GM19025 (cell line): ENCODE measurements around the gene RHCE.
"Not testable (repeated sequence)": the region's sequence is repeated elsewhere in the genome, so short reads cannot be mapped to it uniquely, and the experiment has no call there.

ENCODE experiments used
- ATAC-seq: cut with Tn5 transposase; IDR thresholded peaks from one replicate; pipeline ENCODE4 v1.9.1; 2021; ENCODE audit warnings: mild to moderate bottlenecking, low read depth, moderate library complexity; ENCODE audit not compliant: unreplicated experiment

RHCE gene

DNA sequence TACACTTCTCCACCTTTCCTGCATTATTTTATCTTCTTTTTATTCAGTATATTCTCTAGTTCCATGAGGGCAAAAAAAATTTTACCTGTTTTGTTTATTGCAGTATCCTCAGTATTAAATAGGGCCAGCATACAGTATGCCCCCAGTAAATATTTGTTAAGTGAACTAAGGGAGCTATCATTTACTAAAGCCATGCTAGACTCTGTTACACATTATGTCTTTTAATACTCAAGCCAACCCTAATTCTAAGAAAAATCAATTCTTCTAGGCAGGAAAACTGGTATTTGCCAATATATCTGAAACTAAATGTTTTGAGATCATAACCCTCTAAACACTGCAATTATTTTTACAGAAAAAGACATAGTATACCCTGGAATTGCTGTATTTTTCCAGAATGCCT lies 64.2 kb downstream of the RHCE start:
- no peak for ATAC-seq

DNA sequence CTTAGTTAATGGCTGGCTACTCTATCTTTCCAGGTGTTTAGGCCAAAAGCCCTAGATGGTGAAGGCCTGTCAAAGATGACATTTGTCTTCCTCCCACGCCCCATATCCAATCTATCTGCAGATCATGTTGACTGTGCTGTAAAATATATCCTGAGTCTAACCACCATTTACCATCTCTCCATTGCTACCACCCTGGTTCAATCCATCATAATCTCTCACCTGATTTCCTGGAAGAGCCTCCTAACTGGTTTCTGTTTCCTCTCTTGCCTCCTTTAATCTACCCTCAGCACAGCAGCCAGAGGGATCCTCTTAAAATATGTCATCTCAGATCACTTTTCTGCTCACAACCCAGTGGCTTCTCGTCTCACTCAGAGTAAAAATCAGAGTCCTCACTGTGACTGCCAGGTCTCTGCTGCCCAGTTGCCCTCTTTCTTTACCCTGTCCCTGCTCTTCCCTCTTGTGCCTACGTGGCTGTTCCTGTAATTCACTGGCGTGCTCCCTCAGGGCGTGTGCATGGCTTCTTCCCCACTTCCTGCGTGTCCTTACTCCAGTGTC lies 64.7 kb downstream of the RHCE start:
- no peak for ATAC-seq

- no peak for ATAC-seq
These were observed 71.0 kb downstream of the RHCE start for GRCh38 chr1:25349606-25350005.

DNA sequence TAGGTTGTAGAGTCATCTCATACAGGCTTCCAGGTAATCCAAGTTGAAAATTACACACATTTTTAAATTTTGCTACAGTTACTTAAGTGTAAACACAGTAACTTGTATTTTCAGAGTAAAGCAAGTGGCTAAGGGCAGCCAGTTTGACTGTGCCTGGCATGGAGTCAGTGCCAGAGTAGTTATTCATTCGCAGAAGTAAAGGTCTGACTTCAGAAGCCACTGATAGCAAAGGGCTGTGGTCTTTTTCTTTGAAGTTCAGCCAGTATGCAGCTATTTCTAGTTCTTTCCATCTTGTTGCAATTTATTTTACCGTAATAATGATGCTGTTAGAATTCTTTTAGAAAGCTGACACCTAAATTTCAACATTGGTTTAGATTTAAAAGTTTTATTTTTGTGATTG lies 73.1 kb downstream of the RHCE start:
- ATAC-seq = no peak

- ATAC-seq = no peak
These were observed 76.8 kb downstream of the RHCE start for GRCh38 chr1:25343872-25344271.

- ATAC-seq = no peak
These were observed 77.8 kb downstream of the RHCE start for GRCh38 chr1:25342846-25343245.

DNA sequence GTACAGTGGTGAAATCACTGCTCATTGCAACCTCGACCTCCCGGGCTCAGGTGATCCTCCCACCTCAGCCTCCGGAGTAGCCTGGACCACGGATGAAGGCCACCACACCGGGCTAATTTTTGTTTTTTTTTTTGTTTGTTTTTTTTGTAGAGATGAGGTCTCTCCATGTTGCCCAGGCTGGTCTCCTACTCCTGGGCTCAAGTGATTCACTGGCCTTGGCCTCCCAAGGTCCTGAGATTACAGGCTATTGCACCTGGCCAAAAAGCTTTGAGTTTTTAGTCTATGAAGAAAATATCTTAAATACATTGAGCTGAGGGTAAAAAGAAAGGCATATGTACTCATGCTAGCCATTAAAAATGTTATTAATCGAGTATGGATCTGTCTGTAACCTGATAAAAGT lies 78.9 kb downstream of the RHCE start:
- ATAC-seq = no peak

DNA sequence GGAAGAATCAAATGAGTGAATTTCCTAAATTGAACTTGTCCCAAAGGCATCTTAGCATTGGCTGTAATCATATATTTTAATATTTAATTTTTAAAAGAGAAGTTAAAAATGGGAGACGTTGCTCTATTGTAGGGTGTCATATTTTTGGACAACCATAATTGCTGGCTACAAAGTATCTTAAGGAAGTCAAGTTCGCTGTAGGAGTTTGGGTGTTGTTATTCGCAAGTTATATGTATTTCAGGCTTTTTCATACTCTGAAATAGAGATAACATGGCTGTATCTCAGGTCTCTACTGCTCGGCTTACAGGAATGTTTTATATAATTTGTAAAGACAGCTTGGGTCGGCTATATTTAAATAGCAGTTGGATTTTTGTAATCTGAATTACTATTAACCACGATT lies 81.6 kb downstream of the RHCE start:
- no peak for ATAC-seq

DNA sequence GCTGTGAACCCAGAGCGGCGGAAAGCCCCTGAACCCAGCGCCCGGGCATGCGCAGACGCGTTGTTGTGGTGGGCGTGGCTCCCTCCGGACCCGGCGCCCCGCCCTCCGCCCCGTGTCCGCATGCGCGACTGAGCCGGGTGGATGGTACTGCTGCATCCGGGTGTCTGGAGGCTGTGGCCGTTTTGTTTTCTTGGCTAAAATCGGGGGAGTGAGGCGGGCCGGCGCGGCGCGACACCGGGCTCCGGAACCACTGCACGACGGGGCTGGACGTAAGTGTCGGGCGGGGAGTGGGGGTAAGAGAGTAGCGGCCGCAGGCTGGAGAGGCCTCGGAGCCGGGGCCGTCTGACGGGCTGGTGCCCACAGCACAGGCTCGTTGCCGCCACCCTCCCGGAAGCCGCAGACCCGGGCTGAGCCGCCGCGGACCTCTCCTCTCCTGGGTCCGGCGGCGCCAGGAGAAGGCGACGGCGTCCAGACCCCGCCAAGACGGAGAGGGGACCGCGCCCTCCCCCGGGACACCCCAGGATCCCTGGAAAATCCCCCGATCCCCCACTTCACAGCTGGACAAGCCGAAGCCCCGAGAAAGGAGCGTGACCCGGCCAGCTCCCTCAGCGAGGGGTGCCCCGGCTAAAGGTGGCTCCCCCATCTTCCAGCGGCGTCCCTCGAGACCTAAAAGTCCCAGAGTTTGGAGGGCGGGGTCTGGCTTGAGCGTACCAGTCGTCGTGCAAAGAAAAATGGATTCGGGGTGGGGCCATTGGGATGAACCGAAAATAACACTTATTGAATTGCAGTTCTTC lies 82.2 kb downstream of the RHCE start, which contains the start of gene TMEM50A:
TSS of gene TMEM50A (plus strand) at position 147 of the 794 bp plus-strand sequence. CDS start 2,153 bp downstream, outside the sequence.
- ATAC-seq = peak; percentile 64

- peak; percentile 26 for ATAC-seq
These were observed 83.0 kb downstream of the RHCE start for GRCh38 chr1:25337483-25338187.

DNA sequence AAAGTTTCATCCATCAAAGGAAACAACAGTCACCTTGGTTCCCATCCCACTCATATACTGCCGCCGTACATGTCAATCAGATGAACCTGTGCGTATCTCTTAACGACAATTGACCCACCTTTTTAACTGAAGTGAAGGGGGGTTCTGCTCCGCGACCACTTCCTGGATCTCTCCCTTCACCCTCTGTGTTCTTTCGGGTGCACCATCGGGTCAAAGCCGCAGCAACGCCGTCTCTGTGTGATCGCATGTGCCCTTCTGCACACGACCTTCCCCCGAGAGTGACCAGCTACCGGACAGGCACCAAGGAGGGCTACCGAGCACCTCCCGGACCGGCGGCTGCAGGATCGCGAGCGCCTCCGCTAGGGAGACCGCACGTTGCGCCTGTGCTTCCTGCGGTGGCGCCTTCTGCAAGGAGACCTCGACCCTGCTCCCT lies 83.7 kb downstream of the RHCE start:
- ATAC-seq = not testable (repeated sequence)

DNA sequence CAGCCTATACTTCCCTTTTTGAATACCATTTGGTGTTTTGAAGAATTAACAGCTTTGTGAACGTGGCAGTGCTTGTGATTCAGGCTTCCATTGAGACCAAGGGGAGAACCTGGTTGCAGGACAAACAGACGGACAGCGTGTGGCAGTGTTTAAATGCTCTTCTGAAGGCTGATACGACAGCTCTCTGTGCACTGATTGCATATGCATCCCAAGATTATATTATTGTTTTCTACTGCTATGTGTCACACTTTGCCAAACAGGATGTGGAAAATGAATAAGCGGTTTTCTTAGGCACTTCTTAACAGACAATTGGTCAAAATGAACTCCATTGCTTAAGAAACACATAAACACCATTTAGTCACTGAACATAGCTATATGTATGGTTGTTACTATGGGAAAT lies 90.7 kb downstream of the RHCE start:
- ATAC-seq = not testable (repeated sequence)

- ATAC-seq = not testable (repeated sequence)
These were observed 91.3 kb downstream of the RHCE start for GRCh38 chr1:25329336-25329735.

GRCh38 chr1:25328791-25329185 lies 91.8 kb downstream of the RHCE start:
- ATAC-seq = not testable (repeated sequence)

GRCh38 chr1:25327864-25328790 lies 92.5 kb downstream of the RHCE start:
- ATAC-seq = not testable (repeated sequence)

GRCh38 chr1:25324407-25324806 lies 96.2 kb downstream of the RHCE start:
- ATAC-seq = not testable (repeated sequence)

DNA sequence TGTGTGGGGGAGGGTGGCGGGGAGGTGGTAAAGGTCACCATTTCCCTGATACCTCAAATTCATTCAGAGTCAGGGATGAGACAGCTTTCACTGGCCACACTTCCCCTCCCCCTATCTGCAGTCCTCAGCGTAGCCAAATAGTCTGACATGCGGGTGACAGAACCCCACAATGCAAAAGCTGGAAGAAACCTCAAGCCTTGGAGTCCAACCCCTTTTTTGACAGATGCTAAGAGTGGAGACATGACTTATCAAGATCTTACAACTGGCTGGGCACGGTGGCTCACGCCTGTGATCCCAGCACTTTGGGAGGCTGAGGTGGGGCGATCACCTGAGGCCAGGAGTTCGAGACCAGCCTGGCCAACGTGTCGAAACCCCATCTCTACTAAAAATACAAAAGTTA lies 98.5 kb downstream of the RHCE start:
- ATAC-seq = not testable (repeated sequence)

DNA sequence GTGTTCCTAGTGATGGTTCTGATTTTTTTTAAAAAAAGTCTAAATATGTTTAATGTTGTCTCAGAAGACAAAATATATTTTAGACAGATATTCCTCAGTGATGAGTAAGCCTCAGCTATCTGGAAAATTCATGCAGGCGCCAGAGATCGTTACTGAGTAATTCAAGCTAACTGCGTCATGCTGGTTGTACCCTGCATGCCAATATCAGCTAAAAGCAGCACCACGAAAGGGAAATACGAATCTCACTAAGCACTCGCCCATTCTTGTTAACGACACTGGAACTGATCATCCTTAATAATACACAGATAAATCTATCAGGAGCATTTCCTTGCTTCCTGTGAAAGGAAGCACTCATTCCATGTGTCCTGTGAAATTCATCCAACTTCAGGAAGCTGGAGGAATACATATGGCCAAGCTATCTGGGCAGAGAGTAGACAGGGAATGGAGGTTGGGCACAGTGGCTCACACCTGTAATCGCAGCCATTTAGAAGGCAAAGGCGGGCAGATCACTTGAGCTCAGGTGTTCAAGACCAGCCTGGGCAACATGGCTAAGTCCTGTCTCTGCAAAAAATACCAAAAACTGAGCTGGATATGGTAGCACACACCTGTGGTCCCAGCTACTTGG lies 100.2 kb downstream of the RHCE start:
- ATAC-seq = not testable (repeated sequence)

GRCh38 chr1:25312806-25313470 lies 107.7 kb downstream of the RHCE start:
- ATAC-seq = not testable (repeated sequence)
